ENCODE results near the gene RBP3. TPM values are rescaled to one million over a fixed set of nuclear protein-coding genes. Genes with fewer than 3 reads are reported as not detected.

RBP3 gene
- total RNA-seq, 1 experiment from 2014 or later: not detected

GRCh38 chr10:47366181-47366631 is 18.0 kb downstream of the RBP3 start:
- Histone ChIP-seq H3K79me2 (ENCODE audit: insufficient read depth, low read length) (no peaks in the 10 kb centered on the region), H3K9me3 (ENCODE audit: control insufficient read depth, low read depth, low read length) (no peaks in the 10 kb centered on the region), H2AFZ (ENCODE audit: low read length) (no peak overlapping the region), H2BK12ac (ENCODE audit: insufficient read length, low read depth, low read length) (no peak overlapping the region), H3K23me2 (ENCODE audit: insufficient read length, low read depth, low read length, poor library complexity, severe bottlenecking) (no peaks in the 10 kb centered on the region), H4K20me1 (ENCODE audit: control insufficient read depth, insufficient read depth, insufficient read length) (no peaks in the 10 kb centered on the region), H3K18ac (ENCODE audit: insufficient read length, low read depth, low read length) (no peak overlapping the region), H3K4me1 (ENCODE audit: insufficient read depth, low read length) (no peaks in the 10 kb centered on the region), H3K9ac (ENCODE audit: extremely low read depth, insufficient read length, low read length) (no peak overlapping the region), H3T11ph (ENCODE audit: low read length) (no peak overlapping the region), H4K8ac (replicated peaks; ENCODE audit: insufficient read length, low read depth, low read length) (no peak overlapping the region), H2BK20ac (ENCODE audit: low read depth, low read length, poor library complexity, severe bottlenecking) (no peak overlapping the region), H3K56ac (ENCODE audit: insufficient read length, low read depth, low read length) (no peak overlapping the region), H3K4ac (ENCODE audit: low read depth, low read length) (no peak overlapping the region), H3K27ac (ENCODE audit: insufficient read length, low read depth, low read length) (no peak overlapping the region), H4K91ac (ENCODE audit: insufficient read length, low read depth, low read length) (no peak overlapping the region), H2BK15ac (ENCODE audit: low read depth, low read length) (no peak overlapping the region), H3K4me2 (ENCODE audit: insufficient read depth, insufficient read length, low read length) (no peak overlapping the region), H3K79me1 (ENCODE audit: insufficient read depth, low read depth, low read length, poor library complexity, severe bottlenecking) (no peaks in the 10 kb centered on the region), H3K27me3 (ENCODE audit: insufficient read depth, low read length) (no peaks in the 10 kb centered on the region), H4K5ac (ENCODE audit: insufficient read length, low read depth, low read length) (no peak overlapping the region), H2AK5ac (ENCODE audit: insufficient read length, low read length) (no peak overlapping the region), H2BK5ac (ENCODE audit: insufficient read length, low read length) (no peak overlapping the region), H3K14ac (ENCODE audit: insufficient read depth, low read length) (no peak overlapping the region), H3K23ac (ENCODE audit: insufficient read length, low read depth, low read length) (no peak overlapping the region), H2BK120ac (ENCODE audit: low read depth, low read length, poor library complexity, severe bottlenecking) (no peak overlapping the region)
- no peak overlapping the region; a peak in 3 of 7 replicates for H3K27ac Mint-ChIP-seq
- no peak for TF ChIP-seq CTCF (conservative IDR thresholded peaks at IDR 0.05)
- peaks cover 15 to 19% of the 10 kb centered on the region in 2 experiments for H3K4me1 Mint-ChIP-seq
- no peaks in the 10 kb centered on the region for H3K36me3 Mint-ChIP-seq (ENCODE audit: insufficient read depth in 1 of 3, low read depth in 3 of 3)
- H3K9me3 Mint-ChIP-seq: no peaks in the 10 kb centered on the region; a peak in 1 of 5 replicates
- WGBS (ENCODE audit: extremely low coverage, insufficient read length, low lambda C conversion rate): no CpG with 5 or more reads among the region's 5 CpGs
- H3K27me3 Mint-ChIP-seq (ENCODE audit: low read depth): no peaks in the 10 kb centered on the region
- no peak overlapping the region; a peak in 1 of 5 replicates for H3K4me3 Mint-ChIP-seq
- DNase-seq: no peak
